GM12878 (cell line): ENCODE measurements around the gene HTR6. TPM values are rescaled to one million over a fixed set of nuclear protein-coding genes. Genes with fewer than 3 reads are reported as not detected.
A peak's percentile ranks its signal among the peaks of the same experiment; 100 is the strongest.

ENCODE experiments used
- ATAC-seq: fragments of 200-7000 bp; cut with Tn5 transposase; 3 replicates; pipeline ENCODE4 v1.9.1; 2020; ENCODE audit warnings: mild to moderate bottlenecking, moderate library complexity
- BruUV-seq: library from RNA; stranded (reverse); fragments of 400-500 nt; replicated peaks from 2 replicates; lab custom pipeline; 2021; lab: Mats Ljungman, UMichigan
- CTCF ChIA-PET: fragments of 300-600 bp; sonication (Branson Sonifier 250); formaldehyde crosslinking; extraction: SDS; loops from one replicate; lab custom pipeline; 2021; ENCODE audit warnings: inconsistent platforms; lab: Yijun Ruan, JAX
- POLR2A ChIA-PET: fragments of 350-600 bp; formaldehyde crosslinking; extraction: SDS; loops from one replicate; lab custom pipeline; 2021; ENCODE audit warnings: inconsistent platforms; lab: Charles Lee
- RAD21 ChIA-PET: fragments of 300-600 bp; sonication (Branson Sonifier 250); formaldehyde crosslinking; loops from one replicate; lab custom pipeline; 2023; ENCODE audit warnings: antibody characterized with exemption; ENCODE audit not compliant: unreplicated experiment; lab: Charles Lee
- SMC1A ChIA-PET: fragments of 300-600 bp; sonication (Branson Sonifier 250); formaldehyde crosslinking; loops from one replicate; lab custom pipeline; 2023; ENCODE audit not compliant: unreplicated experiment, uncharacterized antibody; lab: Charles Lee
- DNase-seq: peaks from one replicate; pipeline ENCODE4 v3.0.0-alpha.2; 2011; ENCODE audit warnings: low read depth, low spot score
- FAIRE-seq: peaks from 3 replicates; lab custom pipeline; 2011; peaks lifted over from hg19 to GRCh38; lab: Jason Lieb, UNC
- H2AFZ ChIP-seq: 2 replicates; pipeline ENCODE4 v1.6.0; 2011; ENCODE audit warnings: low read depth, low read length, control low read depth; ENCODE audit not compliant: control insufficient read depth
- H3K27ac ChIP-seq: 2 replicates; pipeline ENCODE4 v1.5.1; 2011; ENCODE audit warnings: control low read depth; ENCODE audit not compliant: control insufficient read depth, insufficient read depth
- H3K27me3 ChIP-seq, 2 experiments: replicated peaks in 1 of 2; 2 replicates each; pipeline versions ENCODE4 v1.6.0 to v1.6.1; 2011; ENCODE audit warnings: low read length in 1 of 2; ENCODE audit not compliant: control insufficient read depth in 2 of 2, insufficient read depth in 2 of 2
- H3K36me3 ChIP-seq, 2 experiments: 2 replicates each; pipeline ENCODE4 v1.5.1; 2011; ENCODE audit warnings: low read length in 1 of 2; ENCODE audit not compliant: control insufficient read depth in 2 of 2, insufficient read depth in 2 of 2
- H3K4me1 ChIP-seq: 2 replicates; pipeline ENCODE4 v1.6.1; 2011; ENCODE audit warnings: mild to moderate bottlenecking, low read length, moderate library complexity, mixed read lengths; ENCODE audit not compliant: control insufficient read depth, insufficient read depth
- H3K4me2 ChIP-seq: 2 replicates; pipeline ENCODE4 v1.6.0; 2011; ENCODE audit warnings: control low read depth; ENCODE audit not compliant: control insufficient read depth, insufficient read depth
- H3K4me3 ChIP-seq: fragments of 200-600 bp; sonication (generic); 2 replicates; pipeline ENCODE4 v1.5.1; 2016
- H3K79me2 ChIP-seq: 2 replicates; pipeline ENCODE4 v1.6.0; 2011; ENCODE audit warnings: low read length; ENCODE audit not compliant: control insufficient read depth, insufficient read depth
- H3K9ac ChIP-seq: 2 replicates; pipeline ENCODE4 v1.8.0; 2011; ENCODE audit warnings: low read length, control low read depth, mixed read lengths; ENCODE audit not compliant: control insufficient read depth, insufficient read depth
- H3K9me3 ChIP-seq: replicated peaks from 3 replicates; pipeline ENCODE4 v1.5.1; 2011; ENCODE audit warnings: mild to moderate bottlenecking, low read length; ENCODE audit not compliant: control insufficient read depth, insufficient read depth
- H4K20me1 ChIP-seq: 2 replicates; pipeline ENCODE4 v1.6.0; 2011; ENCODE audit not compliant: control insufficient read depth, insufficient read depth
- CHD4 ChIP-seq: fragments of 200-600 bp; sonication (generic); IDR thresholded peaks from 2 replicates; pipeline ENCODE4 v1.6.1; 2016; ENCODE audit warnings: mild to moderate bottlenecking
- ESRRA ChIP-seq: IDR thresholded peaks from 2 replicates; pipeline ENCODE4 v1.6.1; 2012; ENCODE audit warnings: mild to moderate bottlenecking, low read length, improper control_type of control experiment
- KDM1A ChIP-seq: fragments of 200-600 bp; sonication (generic); IDR thresholded peaks from 2 replicates; pipeline ENCODE4 v1.6.1; 2016; ENCODE audit warnings: borderline replicate concordance
- NBN ChIP-seq: fragments of 450-650 bp; IDR thresholded peaks from 2 replicates; pipeline ENCODE4 v1.6.1; 2016
- RAD51 ChIP-seq: fragments of 450-650 bp; IDR thresholded peaks from 2 replicates; pipeline ENCODE4 v1.6.1; 2016; ENCODE audit warnings: moderate library complexity, mild to moderate bottlenecking, inconsistent platforms
- SREBF2 ChIP-seq: IDR thresholded peaks from 2 replicates; pipeline ENCODE4 v1.6.1; 2012; ENCODE audit warnings: mild to moderate bottlenecking, low read length
- SUZ12 ChIP-seq: fragments of 200-600 bp; sonication (generic); IDR thresholded peaks from one replicate; pipeline ENCODE4 v1.6.1; 2018; ENCODE audit warnings: antibody characterized with exemption, mild to moderate bottlenecking; ENCODE audit not compliant: unreplicated experiment
- TCF7 ChIP-seq: IDR thresholded peaks from 2 replicates; pipeline ENCODE4 v1.6.1; 2014; ENCODE audit warnings: antibody characterized with exemption, borderline replicate concordance
- ZNF592 ChIP-seq: fragments of 450-650 bp; IDR thresholded peaks from 2 replicates; pipeline ENCODE4 v1.6.1; 2017; ENCODE audit warnings: mild to moderate bottlenecking, moderate library complexity
- WGBS: methylation state at CpG from one replicate; pipeline ENCODE4 v1.1.6; 2016; ENCODE audit warnings: low lambda C conversion rate; ENCODE audit not compliant: insufficient replicate concordance, insufficient coverage; ENCODE audit errors: missing lambda C conversion rate; 5-methylcytosine and 5-hydroxymethylcytosine counted together
- in situ Hi-C: fragments of 300-500 bp; cut with MboI; formaldehyde crosslinking; loops from 9 replicates; pipeline ENCODE4 v1.14.3; 2018; ENCODE audit warnings: mixed read lengths
- intact Hi-C: fragments of 100-400 bp; cut with micrococcal nuclease; formaldehyde crosslinking; loops from one replicate; pipeline ENCODE4 v1.14.2; 2022; ENCODE audit not compliant: unreplicated experiment
- polyA plus RNA-seq, 11 experiments: library from polyadenylated mRNA; depleted of rRNA in 4 of 11; unstranded in 6 of 11; stranded (reverse) in 5 of 11; fragments of >200 nt; fragmentation: Nextera tagmentation in 4 of 11; fragmentation: Illumina TruSeq in 1 of 11; extraction: Ambion mirVana in 4 of 11; extraction: Trizol in 1 of 11; gene quantifications; 1 replicate in 1 of 11; 2 replicates in 10 of 11; pipeline versions ENCODE4 v1.2.1 to v1.2.3, GENCODE V29; 2011 to 2016; ENCODE audit warnings: inconsistent platforms in 2 of 11, missing spikeins in 2 of 11, low read depth in 1 of 11
- total RNA-seq, 4 experiments: library from RNA; depleted of rRNA in 3 of 4; stranded (reverse); fragments of >200 nt in 3 of 4; fragmentation: Illumina TruSeq in 1 of 4; extraction: Trizol in 1 of 4; gene quantifications; 2 replicates each; pipeline versions ENCODE4 v1.2.1 to v1.2.3, GENCODE V29; 2013 to 2021

The HTR6 gene
- total and polyA plus RNA-seq, 10 of the 15 experiments (the other 5 are each of a cell fraction or from before 2014, with no cell fraction given) = 0.03 to 5.3 (median 1.7) TPM; not detected in 2

- H3K79me2 ChIP-seq = no peaks in the 10 kb centered on the region
- CTCF ChIA-PET = no interaction called here
- no peak for DNase-seq
- TF ChIP-seq ESRRA = no peak
- TF ChIP-seq TCF7 = no peak
- TF ChIP-seq SREBF2 = no peak
- no peaks in the 10 kb centered on the region for H4K20me1 ChIP-seq
- no TSS peak for BruUV-seq
- intact Hi-C loops (no loop called here), in situ Hi-C loops (no loop called here)
- no peak for FAIRE-seq
- peak overlapping the region; percentile 86; the same call in 1 of the 2 replicates for H3K4me2 ChIP-seq
- H3K27ac ChIP-seq = no peak overlapping the region
- SMC1A ChIA-PET = no interaction called here
- peak overlapping the region; percentile 41 for H3K4me3 ChIP-seq
- no peak overlapping the region for H2AFZ ChIP-seq
- H3K4me1 ChIP-seq = peaks cover 6% of the 10 kb centered on the region; the same call in 1 of the 2 replicates
- H3K27me3 ChIP-seq = peaks cover 0 to 2% of the 10 kb centered on the region in 2 experiments; a peak in 1 of 4 replicates
- no peaks in the 10 kb centered on the region for H3K36me3 ChIP-seq
- 0% methylated on average over 4 of the region's 23 CpGs for WGBS
- no peak for ATAC-seq
- RAD21 ChIA-PET = no interaction called here
- POLR2A ChIA-PET = no interaction called here
- H3K9me3 ChIP-seq = no peaks in the 10 kb centered on the region
- H3K9ac ChIP-seq = no peak overlapping the region; the same call in 1 of the 2 replicates
These were observed 466 bp downstream of the HTR6 start for GRCh38 chr1:19665186-19665495.

GRCh38 chr1:19665496-19666465 is 1.1 kb downstream of the HTR6 start:
- no peak overlapping the region for H3K9ac ChIP-seq
- TF ChIP-seq KDM1A (no peak), SUZ12 (no peak), RAD51 (no peak), NBN (no peak), CHD4 (no peak), ZNF592 (no peak)
- TF ChIP-seq, all 136 proteins: peak for 0

More at GRCh38 chr1:19665496-19666465, 1.1 kb downstream of the HTR6 start:
- Histone ChIP-seq H3K4me1 (peaks cover 6% of the 10 kb centered on the region; the same call in 1 of the 2 replicates), H3K4me3 (peak overlapping the region; percentile 41; the same call in 1 of the 2 replicates), H3K79me2 (no peaks in the 10 kb centered on the region), H3K27ac (no peak overlapping the region), H3K9me3 (no peaks in the 10 kb centered on the region), H2AFZ (no peak overlapping the region), H3K36me3 (no peaks in the 10 kb centered on the region), H3K4me2 (peak overlapping the region; percentile 0; the same call in 1 of the 2 replicates), H3K27me3 (peaks cover 0 to 2% of the 10 kb centered on the region in 2 experiments; a peak in 1 of 4 replicates), H4K20me1 (no peaks in the 10 kb centered on the region)
- DNase-seq = no peak
- 49% methylated on average over 67 of the region's 84 CpGs for WGBS
- ChIA-PET CTCF (interaction anchor here (3.8 kb wide), 1 partner anchor 38 kb away, joined by 28 read pairs; no protein-coding TSS in a partner anchor), POLR2A (no interaction called here), RAD21 (no interaction called here), SMC1A (no interaction called here)
- no peak for FAIRE-seq
- no TSS peak for BruUV-seq
- no peak for ATAC-seq
- in situ Hi-C loops (no loop called here), intact Hi-C loops (no loop called here)
